T-cell (primary cell): ENCODE data around the gene SULF2. TPM values are rescaled to one million over a fixed set of nuclear protein-coding genes. Genes with fewer than 3 reads are reported as not detected.

ENCODE experiments used
- ATAC-seq, 4 experiments: fragments of 200-7000 bp in 3 of 4; fragments of 150-1000 bp in 1 of 4; cut with Tn5 transposase; replicated peaks in 1 of 4; 1 replicate in 3 of 4; 2 replicates in 1 of 4; pipeline ENCODE4 v1.10.0; 2021; ENCODE audit warnings: moderate library complexity in 3 of 4, mild to moderate bottlenecking in 2 of 4, moderate number of reproducible peaks in 1 of 4
- CTCF ChIA-PET, 2 donors: fragments of 300-600 bp; sonication (Branson Sonifier 250); formaldehyde crosslinking; loops; one replicate each; lab custom pipeline; 2022; ENCODE audit warnings: antibody characterized with exemption in 2 of 2; lab: Charles Lee
- POLR2A ChIA-PET, 2 donors: fragments of 300-600 bp; sonication (Branson Sonifier 250); formaldehyde crosslinking; loops; one replicate each; lab custom pipeline; 2022; ENCODE audit warnings: antibody characterized with exemption in 2 of 2; lab: Charles Lee
- DNase-seq, 35 experiments: peaks; one replicate each; pipeline versions ENCODE4 v3.0.0 to v3.0.0-alpha.2; 2013 to 2023
- H3K27ac ChIP-seq: one replicate; pipeline ENCODE4 v1.5.1; 2013; ENCODE audit warnings: low read length
- H3K27me3 ChIP-seq, 2 experiments: replicated peaks in 1 of 2; 1 replicate in 1 of 2; 2 replicates in 1 of 2; pipeline versions ENCODE4 v1.6.1 to v1.7.0; 2013; ENCODE audit warnings: low read length in 1 of 2, mixed read lengths in 1 of 2; ENCODE audit not compliant: control insufficient read depth in 2 of 2, insufficient read depth in 2 of 2; ENCODE audit errors: extremely low read depth in 1 of 2
- H3K36me3 ChIP-seq, 2 donors: 1 replicate in 1 of 2; 2 replicates in 1 of 2; pipeline versions ENCODE4 v1.6.1 to v1.7.0; 2013; ENCODE audit warnings: low read length in 1 of 2; ENCODE audit not compliant: control insufficient read depth in 2 of 2, insufficient read depth in 1 of 2; ENCODE audit errors: extremely low read depth in 1 of 2
- H3K4me1 ChIP-seq, 2 experiments: 1 replicate in 1 of 2; 2 replicates in 1 of 2; pipeline versions ENCODE4 v1.6.1 to v1.7.0; 2013; ENCODE audit warnings: low read length in 2 of 2, mixed read lengths in 1 of 2; ENCODE audit not compliant: insufficient read depth in 2 of 2, control insufficient read depth in 1 of 2; ENCODE audit errors: extremely low read depth in 1 of 2
- H3K4me3 ChIP-seq, 2 donors: 1 replicate in 1 of 2; 2 replicates in 1 of 2; pipeline versions ENCODE4 v1.5.1 to v1.7.0; 2013; ENCODE audit warnings: mild to moderate bottlenecking in 2 of 2, low read length in 1 of 2, moderate library complexity in 1 of 2; ENCODE audit not compliant: control insufficient read depth in 1 of 2; ENCODE audit errors: extremely low read depth in 1 of 2
- H3K9me3 ChIP-seq: 2 replicates; pipeline ENCODE4 v1.7.0; 2013
- H3K27ac Mint-ChIP-seq, 2 donors: one replicate each; pipeline ENCODE4 v1.8.0; 2020 to 2021; ENCODE audit warnings: mild to moderate bottlenecking in 2 of 2, mixed read lengths in 2 of 2
- H3K27me3 Mint-ChIP-seq, 2 donors: one replicate each; pipeline ENCODE4 v1.8.0; 2021 to 2022; ENCODE audit warnings: mixed read lengths in 2 of 2
- H3K36me3 Mint-ChIP-seq: one replicate; pipeline ENCODE4 v1.8.0; 2021; ENCODE audit warnings: mixed read lengths
- H3K4me1 Mint-ChIP-seq, 3 donors: one replicate each; pipeline ENCODE4 v1.8.0; 2020 to 2022; ENCODE audit warnings: mixed read lengths in 3 of 3, mild to moderate bottlenecking in 1 of 3
- H3K4me3 Mint-ChIP-seq, 3 donors: one replicate each; pipeline ENCODE4 v1.8.0; 2020 to 2022; ENCODE audit warnings: mild to moderate bottlenecking in 3 of 3, mixed read lengths in 3 of 3, moderate library complexity in 3 of 3
- H3K9me3 Mint-ChIP-seq, 3 donors: one replicate each; pipeline ENCODE4 v1.8.0; 2020 to 2022; ENCODE audit warnings: mixed read lengths in 3 of 3
- WGBS: methylation state at CpG from one replicate; pipeline ENCODE4 v1.1.5; 2013; ENCODE audit warnings: missing lambda C conversion rate; ENCODE audit not compliant: insufficient coverage; 5-methylcytosine and 5-hydroxymethylcytosine counted together
- total RNA-seq, 35 experiments: library from RNA in 6 of 35; stranded (reverse) in 6 of 35; fragments of 120-200 nt in 1 of 35; gene quantifications; one replicate each; pipeline versions ENCODE4 v1.2.1 to v1.2.4 and lab custom pipeline; 2013 to 2026

SULF2 gene
- total RNA-seq, 5 donors from 2014 or later (not counting 1 experiment from before 2014, with no cell fraction given) = 0.76 to 1.7 (median 1.3) TPM

GRCh38 chr20:47786765-47787107, 1.5 kb upstream of the SULF2 start:
- no peak overlapping the region for H3K27ac Mint-ChIP-seq
- H3K4me3 Mint-ChIP-seq = peak overlapping the region; percentile 69 to 78 (median 75)
- H3K4me1 ChIP-seq = peaks cover 2 to 14% of the 10 kb centered on the region in 2 experiments
- H3K9me3 Mint-ChIP-seq = no peaks in the 10 kb centered on the region
- no peaks in the 10 kb centered on the region for H3K36me3 Mint-ChIP-seq
- H3K4me1 Mint-ChIP-seq = peaks cover 19 to 22% (median 22%) of the 10 kb centered on the region in 3 donors
- H3K36me3 ChIP-seq = no peaks in the 10 kb centered on the region
- peaks cover 60 to 67% of the 10 kb centered on the region in 2 donors for H3K27me3 Mint-ChIP-seq
- ChIA-PET CTCF (no interaction called here), POLR2A (no interaction called here)
- H3K27ac ChIP-seq = no peak overlapping the region
- WGBS = no CpG with 5 or more reads among the region's 6 CpGs
- H3K27me3 ChIP-seq = peaks cover 8 to 54% of the 10 kb centered on the region in 2 experiments
- peak overlapping the region in 1 of 2 donors; percentile 64 for H3K4me3 ChIP-seq
- DNase-seq (no peak), ATAC-seq (no peak)
- no peaks in the 10 kb centered on the region for H3K9me3 ChIP-seq

DNA sequence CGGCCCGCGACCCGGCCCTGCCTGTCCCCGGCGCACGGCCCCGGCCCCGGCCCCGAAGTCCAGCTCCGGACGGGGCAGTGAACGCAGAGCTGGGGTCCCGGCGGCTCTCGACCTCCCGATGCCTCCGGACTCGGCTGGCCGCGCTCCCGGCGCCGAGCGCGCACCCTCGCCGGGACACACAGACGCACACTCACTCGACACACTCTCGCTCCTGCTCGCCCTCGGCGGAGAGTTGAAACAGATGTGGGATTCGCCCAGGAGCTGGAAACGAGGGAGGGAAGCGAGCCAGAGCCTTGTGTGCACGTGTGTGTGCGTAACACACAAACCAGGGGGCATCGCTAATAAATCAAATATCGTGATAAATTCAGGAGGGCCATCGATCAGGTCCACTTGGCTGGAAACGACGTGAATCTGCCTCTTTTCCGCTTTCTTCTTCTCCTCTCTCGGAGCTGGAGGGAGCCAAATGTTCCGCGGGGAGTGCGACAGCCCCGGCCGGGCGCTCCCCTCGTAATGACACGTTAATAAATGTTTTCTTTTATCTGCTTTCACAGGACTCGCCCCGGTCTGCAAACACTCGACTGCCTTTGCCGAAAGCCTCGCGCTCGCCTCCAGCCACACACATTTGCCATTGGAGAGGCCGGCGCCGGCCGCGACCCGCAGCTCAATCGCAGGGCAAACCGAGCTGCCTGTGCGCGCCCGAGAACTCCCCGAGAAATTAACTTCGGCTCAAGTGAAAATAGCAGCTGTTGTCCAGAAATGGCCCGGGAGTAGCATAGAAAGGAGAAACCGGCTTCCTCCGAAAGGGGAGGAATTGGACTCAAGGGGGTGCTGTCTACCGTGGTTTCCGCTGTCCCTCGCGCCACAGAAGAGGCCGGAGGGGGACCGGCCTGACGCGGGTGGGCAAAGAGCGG, 828 bp upstream of the SULF2 start:
- H3K27me3 Mint-ChIP-seq = peaks cover 58 to 67% of the 10 kb centered on the region in 2 donors
- POLR2A ChIA-PET = no interaction called here
- no peaks in the 10 kb centered on the region for H3K9me3 Mint-ChIP-seq
- peaks cover 8 to 59% of the 10 kb centered on the region in 2 experiments for H3K27me3 ChIP-seq
- H3K4me1 Mint-ChIP-seq = peaks cover 19 to 22% (median 22%) of the 10 kb centered on the region in 3 donors
- CTCF ChIA-PET = no interaction called here
- H3K36me3 ChIP-seq = no peaks in the 10 kb centered on the region
- no peaks in the 10 kb centered on the region for H3K9me3 ChIP-seq
- peak in 1 of 35 experiments; percentile 7 for DNase-seq
- peak overlapping the region; percentile 69 to 78 (median 75) for H3K4me3 Mint-ChIP-seq
- peaks cover 2 to 14% of the 10 kb centered on the region in 2 experiments for H3K4me1 ChIP-seq
- 3% methylated on average over 75 of the region's 86 CpGs for WGBS
- no peak for ATAC-seq
- no peak overlapping the region for H3K27ac ChIP-seq
- peak overlapping the region in 1 of 2 donors; percentile 64 for H3K4me3 ChIP-seq
- peak overlapping the region in 1 of 2 donors; percentile 52 for H3K27ac Mint-ChIP-seq
- H3K36me3 Mint-ChIP-seq = no peaks in the 10 kb centered on the region

DNA sequence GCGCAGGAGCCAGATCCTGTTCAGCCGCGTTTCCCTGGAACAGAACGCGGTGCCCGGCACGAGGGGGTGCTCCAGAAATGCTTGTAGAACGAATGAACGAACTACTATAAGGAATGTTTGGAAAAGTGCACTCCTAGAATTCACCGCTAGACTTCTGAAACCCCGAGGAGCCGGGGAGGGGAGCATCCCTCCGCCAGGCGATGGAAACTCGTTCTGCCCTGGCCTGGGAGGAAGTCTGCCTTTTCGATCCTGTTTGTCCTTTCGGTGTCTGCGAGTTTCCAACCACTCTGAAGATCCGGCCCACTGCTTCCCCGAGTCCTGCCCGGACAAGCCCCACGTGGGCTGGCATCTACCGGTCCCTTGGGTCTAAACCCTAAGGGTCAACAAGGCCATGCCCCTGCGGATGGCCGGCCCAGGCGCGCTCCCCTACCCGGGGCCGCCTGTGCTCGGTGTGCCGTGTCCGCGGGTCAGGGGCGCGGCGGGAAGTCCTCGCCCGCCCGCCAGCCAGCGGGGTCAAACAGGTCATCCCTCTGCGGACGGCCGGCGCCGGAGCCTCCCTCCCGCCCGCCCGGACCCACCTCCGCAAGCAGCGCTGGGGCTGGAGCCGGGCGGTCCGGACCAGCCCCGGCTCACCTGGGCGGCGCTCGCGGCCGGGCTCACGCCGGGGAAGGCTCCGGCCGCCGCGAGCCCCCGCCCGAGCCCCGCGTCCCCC, 526 bp downstream of the SULF2 start:
- no peaks in the 10 kb centered on the region for H3K9me3 ChIP-seq
- peak overlapping the region; percentile 13 to 65 (median 28) for H3K4me3 Mint-ChIP-seq
- no peak overlapping the region for H3K27ac ChIP-seq
- H3K27me3 Mint-ChIP-seq = peaks cover 54 to 65% of the 10 kb centered on the region in 2 donors
- H3K4me1 ChIP-seq = peaks cover 2 to 14% of the 10 kb centered on the region in 2 experiments
- ChIA-PET CTCF (no interaction called here), POLR2A (no interaction called here)
- no peak for ATAC-seq
- H3K4me1 Mint-ChIP-seq = peaks cover 19 to 22% (median 22%) of the 10 kb centered on the region in 3 donors
- H3K36me3 Mint-ChIP-seq = no peaks in the 10 kb centered on the region
- WGBS = 4% methylated on average over 52 of the region's 69 CpGs
- no peaks in the 10 kb centered on the region for H3K9me3 Mint-ChIP-seq
- no peaks in the 10 kb centered on the region for H3K36me3 ChIP-seq
- DNase-seq = no peak
- no peak overlapping the region for H3K27ac Mint-ChIP-seq
- H3K27me3 ChIP-seq = peaks cover 7 to 61% of the 10 kb centered on the region in 2 experiments
- H3K4me3 ChIP-seq = peak overlapping the region in 1 of 2 donors; percentile 20

GRCh38 chr20:47783828-47784598, 1.3 kb downstream of the SULF2 start:
- Mint-ChIP-seq H3K36me3 (no peaks in the 10 kb centered on the region), H3K27me3 (peaks cover 50 to 61% of the 10 kb centered on the region in 2 donors), H3K4me1 (peaks cover 19 to 22% (median 22%) of the 10 kb centered on the region in 3 donors), H3K27ac (peak overlapping the region in 1 of 2 donors; percentile 46), H3K9me3 (no peaks in the 10 kb centered on the region), H3K4me3 (peak overlapping the region; percentile 32 to 65 (median 37))
- 53% methylated on average over 4 of the region's 23 CpGs for WGBS
- no peak for DNase-seq
- no peak overlapping the region for H3K27ac ChIP-seq
- H3K4me1 ChIP-seq = peaks cover 2 to 14% of the 10 kb centered on the region in 2 experiments
- H3K27me3 ChIP-seq = peaks cover 7 to 57% of the 10 kb centered on the region in 2 experiments
- no peaks in the 10 kb centered on the region for H3K36me3 ChIP-seq
- ChIA-PET POLR2A (no interaction called here), CTCF (interaction anchor here in 1 of 2 donors (0.7 kb wide), 1 partner anchor 616 kb away, joined by 9 read pairs; no protein-coding TSS in a partner anchor)
- H3K4me3 ChIP-seq = peak overlapping the region in 1 of 2 donors; percentile 20
- ATAC-seq = no peak
- H3K9me3 ChIP-seq = no peaks in the 10 kb centered on the region

DNA sequence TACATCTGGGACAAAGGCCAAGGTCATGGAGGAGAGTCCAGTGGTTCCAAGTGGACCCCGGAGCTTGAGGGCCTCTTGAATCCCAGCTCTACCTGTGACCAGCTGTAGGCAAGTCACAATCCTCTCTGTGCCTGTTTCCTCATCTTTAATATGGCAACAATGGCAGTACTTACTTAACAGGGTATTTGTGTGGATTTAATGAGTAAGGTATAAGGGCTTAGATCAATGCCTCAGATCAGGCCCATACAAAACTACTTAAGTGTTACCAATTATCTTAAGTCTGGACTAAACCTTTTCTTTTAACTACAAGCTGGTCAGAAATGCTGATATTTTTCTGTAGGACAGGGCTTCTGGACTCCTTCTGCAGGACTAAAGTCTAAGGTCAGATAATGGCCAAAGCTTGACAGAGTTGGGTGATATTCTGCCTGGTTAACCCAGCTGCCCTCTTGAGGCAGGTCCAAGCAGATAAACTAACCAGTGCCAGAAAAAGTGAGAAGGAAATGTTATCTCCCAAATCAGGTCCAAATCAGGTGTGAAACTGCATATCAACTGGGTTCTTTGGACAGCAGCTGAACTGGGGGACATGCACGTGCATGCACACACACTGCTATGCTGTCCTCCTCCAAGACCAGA, 2.2 kb downstream of the SULF2 start:
- Mint-ChIP-seq H3K27ac (no peak overlapping the region), H3K4me1 (peaks cover 19 to 22% (median 22%) of the 10 kb centered on the region in 3 donors), H3K4me3 (no peak overlapping the region), H3K27me3 (peaks cover 41 to 56% of the 10 kb centered on the region in 2 donors), H3K36me3 (no peaks in the 10 kb centered on the region), H3K9me3 (no peaks in the 10 kb centered on the region)
- POLR2A ChIA-PET = no interaction called here
- Histone ChIP-seq H3K27me3 (peaks cover 7 to 50% of the 10 kb centered on the region in 2 experiments), H3K9me3 (no peaks in the 10 kb centered on the region), H3K4me3 (no peak overlapping the region), H3K4me1 (peaks cover 2 to 14% of the 10 kb centered on the region in 2 experiments), H3K27ac (no peak overlapping the region), H3K36me3 (no peaks in the 10 kb centered on the region)
- no peak for DNase-seq
- CTCF ChIA-PET = no interaction called here
- WGBS = no CpG with 5 or more reads among the region's 2 CpGs
- ATAC-seq = no peak
